A549 (cell line): ENCODE measurements around the gene GPR101. TPM values are rescaled to one million over a fixed set of nuclear protein-coding genes. Genes with fewer than 3 reads are reported as not detected.

Experiments
- ATAC-seq, 2 experiments: fragments of 200-7000 bp in 1 of 2; fragments of >200 bp in 1 of 2; cut with Nextera tagmentation in 1 of 2; cut with Tn5 transposase in 1 of 2; 3 replicates each; pipeline versions ENCODE4 v1.8.0 to v1.9.1; 2018 to 2020; ENCODE audit warnings: mild to moderate bottlenecking in 1 of 2, moderate library complexity in 1 of 2
- CTCF ChIA-PET: fragments of 300-600 bp; sonication (Branson Sonifier 250); formaldehyde crosslinking; extraction: SDS; loops from one replicate; lab custom pipeline; 2021; ENCODE audit warnings: antibody characterized with exemption, inconsistent platforms; lab: Yijun Ruan, JAX
- POLR2A ChIA-PET: fragments of 350-600 bp; formaldehyde crosslinking; extraction: SDS; loops from one replicate; lab custom pipeline; 2021; ENCODE audit warnings: antibody characterized with exemption, inconsistent platforms; lab: Yijun Ruan, JAX
- DNase-seq, 2 experiments: peaks; one replicate each; pipeline versions ENCODE4 v3.0.0 to v3.0.0-alpha.2; 2011 to 2016; ENCODE audit warnings: low read depth in 1 of 2, low spot score in 1 of 2
- FAIRE-seq: peaks from 2 replicates; lab custom pipeline; 2011; peaks lifted over from hg19 to GRCh38; lab: Jason Lieb, UNC
- H3K27ac ChIP-seq, 2 experiments: fragments of >200 bp; sonication (Bioruptor Twin); formaldehyde crosslinking; 3 replicates each; pipeline ENCODE4 v1.5.1; 2016 to 2017
- H3K4me1 ChIP-seq: fragments of >200 bp; sonication (Bioruptor Twin); formaldehyde crosslinking; 3 replicates; pipeline ENCODE4 v1.6.1; 2016
- H3K4me2 ChIP-seq: fragments of >200 bp; sonication (Bioruptor Twin); formaldehyde crosslinking; 3 replicates; pipeline ENCODE4 v1.6.1; 2016
- H3K4me3 ChIP-seq: fragments of >200 bp; sonication (Bioruptor Twin); formaldehyde crosslinking; 3 replicates; pipeline ENCODE4 v1.5.1; 2016
- H3K9me3 ChIP-seq: fragments of >200 bp; sonication (Bioruptor Twin); formaldehyde crosslinking; 3 replicates; pipeline ENCODE4 v1.6.1; 2016
- BCL3 ChIP-seq: fragments of >200 bp; sonication (Bioruptor Twin); formaldehyde crosslinking; IDR thresholded peaks from 3 replicates; pipeline ENCODE4 v1.6.1; 2016
- CBX2 ChIP-seq: fragments of 200-600 bp; sonication (generic); IDR thresholded peaks from 2 replicates; pipeline ENCODE4 v1.6.1; 2016; ENCODE audit warnings: low read depth, mild to moderate bottlenecking, borderline replicate concordance
- CEBPB ChIP-seq, 2 experiments: fragments of >200 bp in 1 of 2; sonication (Bioruptor Twin) in 1 of 2; formaldehyde crosslinking in 1 of 2; IDR thresholded peaks; 2 replicates each; pipeline ENCODE4 v1.6.1; 2012 to 2016
- CHD2 ChIP-seq: fragments of 150-350 bp; IDR thresholded peaks from 2 replicates; pipeline ENCODE4 v1.6.1; 2014; ENCODE audit warnings: low read length; ENCODE audit not compliant: partially characterized antibody
- CHD4 ChIP-seq: fragments of 200-600 bp; sonication (generic); IDR thresholded peaks from 2 replicates; pipeline ENCODE4 v1.6.1; 2016; ENCODE audit warnings: antibody characterized with exemption, mild to moderate bottlenecking, borderline replicate concordance
- EHF ChIP-seq: fragments of 250-450 bp; sonication (Bioruptor Pico); IDR thresholded peaks from 2 replicates; pipeline ENCODE4 v1.5.0; 2020; ENCODE audit warnings: mild to moderate bottlenecking
- ELK1 ChIP-seq: fragments of 150-350 bp; IDR thresholded peaks from 2 replicates; pipeline ENCODE4 v1.6.1; 2014; ENCODE audit warnings: low read depth, mild to moderate bottlenecking, low read length
- FOSB ChIP-seq: fragments of 250-450 bp; sonication (Bioruptor Pico); IDR thresholded peaks from 2 replicates; pipeline ENCODE4 v1.5.0; 2020; ENCODE audit warnings: mild to moderate bottlenecking, moderate library complexity
- FOSL2 ChIP-seq, 2 experiments: fragments of 450-650 bp in 1 of 2; fragments of >200 bp in 1 of 2; sonication (Bioruptor Twin) in 1 of 2; formaldehyde crosslinking; IDR thresholded peaks; 2 replicates each; pipeline versions ENCODE4 v1.5.0 to v1.6.1; 2016 to 2020; ENCODE audit warnings: mild to moderate bottlenecking in 1 of 2, moderate library complexity in 1 of 2
- HDAC2 ChIP-seq: fragments of 200-600 bp; sonication (generic); IDR thresholded peaks from 2 replicates; pipeline ENCODE4 v1.6.1; 2016
- HES2 ChIP-seq: fragments of >200 bp; sonication (Bioruptor Twin); formaldehyde crosslinking; IDR thresholded peaks from 2 replicates; pipeline ENCODE4 v1.6.1; 2016
- HEYL ChIP-seq: fragments of 250-450 bp; sonication (Bioruptor Pico); IDR thresholded peaks from 2 replicates; pipeline ENCODE4 v1.8.0; 2021; ENCODE audit warnings: mild to moderate bottlenecking, moderate library complexity
- HOXA7 ChIP-seq: fragments of 250-450 bp; sonication (Bioruptor Pico); IDR thresholded peaks from 2 replicates; pipeline ENCODE4 v1.5.0; 2020; ENCODE audit warnings: mild to moderate bottlenecking, moderate library complexity
- HOXB5 ChIP-seq: fragments of 250-450 bp; sonication (Bioruptor Pico); IDR thresholded peaks from 2 replicates; pipeline ENCODE4 v1.5.0; 2020; ENCODE audit warnings: mild to moderate bottlenecking, moderate library complexity
- JUN ChIP-seq, 2 experiments: fragments of >200 bp; sonication (Bioruptor Twin); formaldehyde crosslinking; IDR thresholded peaks; 2 replicates in 1 of 2; 3 replicates in 1 of 2; pipeline ENCODE4 v1.6.1; 2016 to 2017
- JUNB ChIP-seq: fragments of >200 bp; sonication (Bioruptor Twin); formaldehyde crosslinking; IDR thresholded peaks from 2 replicates; pipeline ENCODE4 v1.6.1; 2016
- MAFK ChIP-seq: fragments of 450-650 bp; IDR thresholded peaks from 2 replicates; pipeline ENCODE4 v1.6.1; 2014; ENCODE audit not compliant: partially characterized antibody
- NFE2L2 ChIP-seq: fragments of 150-350 bp; conservative IDR thresholded peaks from 2 replicates; pipeline ENCODE4 v1.6.1; 2014; ENCODE audit warnings: low read length
- NR3C1 ChIP-seq: fragments of >200 bp; sonication (Bioruptor Twin); formaldehyde crosslinking; IDR thresholded peaks from 3 replicates; pipeline ENCODE4 v1.6.1; 2017
- PHF8 ChIP-seq: fragments of 200-600 bp; sonication (generic); IDR thresholded peaks from 2 replicates; pipeline ENCODE4 v1.6.1; 2016; ENCODE audit warnings: low read depth, mild to moderate bottlenecking, antibody characterized with exemption, moderate library complexity, borderline replicate concordance
- RARB ChIP-seq: fragments of 250-450 bp; sonication (Bioruptor Pico); IDR thresholded peaks from 2 replicates; pipeline ENCODE4 v1.8.0; 2021; ENCODE audit warnings: mild to moderate bottlenecking, moderate library complexity
- RFX5 ChIP-seq: fragments of 450-650 bp; IDR thresholded peaks from 2 replicates; pipeline ENCODE4 v1.7.1; 2014; ENCODE audit warnings: antibody characterized with exemption, mild to moderate bottlenecking, moderate library complexity
- RNF2 ChIP-seq: fragments of 200-600 bp; sonication (generic); IDR thresholded peaks from 2 replicates; pipeline ENCODE4 v1.6.1; 2016; ENCODE audit warnings: low read depth, mild to moderate bottlenecking, antibody characterized with exemption, moderate library complexity, borderline replicate concordance
- ZFP36 ChIP-seq: fragments of 450-650 bp; IDR thresholded peaks from 2 replicates; pipeline ENCODE4 v1.6.1; 2014; ENCODE audit warnings: borderline replicate concordance; ENCODE audit not compliant: partially characterized antibody
- ZNF302 ChIP-seq: fragments of 250-450 bp; sonication (Bioruptor Pico); IDR thresholded peaks from 2 replicates; pipeline ENCODE4 v1.9.0; 2021; ENCODE audit warnings: inconsistent platforms, mild to moderate bottlenecking, moderate library complexity
- WGBS: methylation state at CpG from one replicate; pipeline ENCODE4 v1.1.6; 2017; ENCODE audit errors: missing lambda C conversion rate; 5-methylcytosine and 5-hydroxymethylcytosine counted together
- polyA plus RNA-seq, 4 experiments: library from polyadenylated mRNA; depleted of rRNA in 3 of 4; stranded (reverse); fragments of >200 nt; fragmentation: RNase III in 1 of 4; extraction: RNeasy Plus Mini Kit Qiagen cat#74134 plus additional on column Dnase treatment in 1 of 4; gene quantifications; 2 replicates in 3 of 4; 3 replicates in 1 of 4; pipeline ENCODE4 v1.2.3, GENCODE V29; 2011 to 2017

Gene GPR101
- polyA plus RNA-seq, 2 of the 4 experiments (the other 2 are of a cell fraction) = not detected

- FAIRE-seq (no peak), ATAC-seq (no peak), DNase-seq (no peak)
- 0% methylated on average over 2 of the region's 2 CpGs for WGBS
- H3K4me1 ChIP-seq = no peaks in the 10 kb centered on the region
- H3K9me3 ChIP-seq = no peaks in the 10 kb centered on the region
- H3K27ac ChIP-seq = no peak overlapping the region
- ChIA-PET POLR2A (no interaction called here), CTCF (interaction anchor here (1.7 kb wide), 1 partner anchor 15 kb away, joined by 8 read pairs; no protein-coding TSS in a partner anchor)
- no peak overlapping the region for H3K4me2 ChIP-seq
- TF ChIP-seq ZNF302 (CRISPR knock-in tag) (no peak), HEYL (CRISPR knock-in tag) (no peak), JUNB (no peak), FOSL2 (IDR thresholded peaks at IDR 0.05) (no peak), FOSL2 (CRISPR knock-in tag; IDR thresholded peaks at IDR 0.05) (no peak)
- H3K4me3 ChIP-seq = no peak overlapping the region
Measured at GRCh38 chrX:137067147-137067546, 33.4 kb upstream of the GPR101 start.

GRCh38 chrX:137062915-137063617 is 29.3 kb upstream of the GPR101 start:
- POLR2A ChIA-PET = no interaction called here
- Histone ChIP-seq H3K27ac (no peak overlapping the region), H3K9me3 (no peaks in the 10 kb centered on the region), H3K4me1 (no peaks in the 10 kb centered on the region), H3K4me2 (no peak overlapping the region), H3K4me3 (no peak overlapping the region)
- CTCF ChIA-PET = interaction anchor here (1.8 to 2.1 kb wide), 2 partner anchors 11 kb away, joined by 7 to 11 read pairs; no protein-coding TSS in a partner anchor
- ATAC-seq (no peak), FAIRE-seq (no peak), DNase-seq (no peak)
- TF ChIP-seq PHF8 (no peak), NFE2L2 (no peak), HEYL (CRISPR knock-in tag) (no peak), EHF (CRISPR knock-in tag) (no peak), HOXB5 (CRISPR knock-in tag) (no peak), JUN (IDR thresholded peaks at IDR 0.05) (no peak), MAFK (no peak), RFX5 (no peak), HDAC2 (no peak), RARB (no peak), CEBPB (IDR thresholded peaks at IDR 0.05) (no peak), CHD4 (no peak), FOSB (no peak)
- 60% methylated on average over 4 of the region's 4 CpGs for WGBS

- H3K27ac ChIP-seq = no peak overlapping the region
- no peak for TF ChIP-seq ZFP36
- no peak for TF ChIP-seq JUNB
- TF ChIP-seq HDAC2 = no peak
- TF ChIP-seq NR3C1 = no peak
- TF ChIP-seq HES2 = no peak
- TF ChIP-seq BCL3 = no peak
- TF ChIP-seq CBX2 = no peak
- no peak for TF ChIP-seq HOXA7 (CRISPR knock-in tag)
- TF ChIP-seq ELK1 = no peak
- no peak for TF ChIP-seq HEYL (CRISPR knock-in tag)
- no peak for TF ChIP-seq CHD2
- no peak for TF ChIP-seq RNF2
- CTCF ChIA-PET = interaction anchor here (0.6 kb wide), 1 partner anchor 149 kb away, joined by 3 read pairs; no protein-coding TSS in a partner anchor
- H3K9me3 ChIP-seq = no peaks in the 10 kb centered on the region
- H3K4me1 ChIP-seq = no peaks in the 10 kb centered on the region
- DNase-seq = no peak
- no peak overlapping the region for H3K4me2 ChIP-seq
- no peak for ATAC-seq
- no peak for FAIRE-seq
- POLR2A ChIA-PET = no interaction called here
- H3K4me3 ChIP-seq = no peak overlapping the region
- 0% methylated on average over 1 of the region's 2 CpGs for WGBS
Measured at GRCh38 chrX:137058339-137059127, 24.7 kb upstream of the GPR101 start.
